ENCODE measurements around the gene SARNP. TPM values are rescaled to one million over a fixed set of nuclear protein-coding genes. Genes with fewer than 3 reads are reported as not detected.
A peak's percentile ranks its signal among the peaks of the same experiment; 100 is the strongest.
"Not testable (repeated sequence)": the region's sequence is repeated elsewhere in the genome, so short reads cannot be mapped to it uniquely, and the experiment has no call there.

The SARNP gene
- total RNA-seq (10 to 100 TPM; 88.3 to 96.3 TPM), polyA plus RNA-seq (ENCODE audit: insufficient read depth, low read depth, low replicate concordance) (99.2 TPM)
- long read RNA-seq, donor 1, transcript SARNP-201 (11 exons, 926 nt): major isoform, 47 of 53 reads
- long read RNA-seq, donor 1, transcript SARNP-202 (12 exons, 1,163 nt): minor isoform, 6 of 53 reads
- long read RNA-seq, donor 1, partial matches to known transcripts: 0 of 53 reads
- long read RNA-seq, donor 1, other reads (novel, unspliced or antisense): 0 of 53 reads
- long read RNA-seq, donor 2, transcript SARNP-201 (11 exons, 926 nt): major isoform, 29 of 32 reads
- long read RNA-seq, donor 2, partial matches to known transcripts: 0 of 32 reads
- long read RNA-seq, donor 2, other reads (novel, unspliced or antisense): 0 of 32 reads

DNA sequence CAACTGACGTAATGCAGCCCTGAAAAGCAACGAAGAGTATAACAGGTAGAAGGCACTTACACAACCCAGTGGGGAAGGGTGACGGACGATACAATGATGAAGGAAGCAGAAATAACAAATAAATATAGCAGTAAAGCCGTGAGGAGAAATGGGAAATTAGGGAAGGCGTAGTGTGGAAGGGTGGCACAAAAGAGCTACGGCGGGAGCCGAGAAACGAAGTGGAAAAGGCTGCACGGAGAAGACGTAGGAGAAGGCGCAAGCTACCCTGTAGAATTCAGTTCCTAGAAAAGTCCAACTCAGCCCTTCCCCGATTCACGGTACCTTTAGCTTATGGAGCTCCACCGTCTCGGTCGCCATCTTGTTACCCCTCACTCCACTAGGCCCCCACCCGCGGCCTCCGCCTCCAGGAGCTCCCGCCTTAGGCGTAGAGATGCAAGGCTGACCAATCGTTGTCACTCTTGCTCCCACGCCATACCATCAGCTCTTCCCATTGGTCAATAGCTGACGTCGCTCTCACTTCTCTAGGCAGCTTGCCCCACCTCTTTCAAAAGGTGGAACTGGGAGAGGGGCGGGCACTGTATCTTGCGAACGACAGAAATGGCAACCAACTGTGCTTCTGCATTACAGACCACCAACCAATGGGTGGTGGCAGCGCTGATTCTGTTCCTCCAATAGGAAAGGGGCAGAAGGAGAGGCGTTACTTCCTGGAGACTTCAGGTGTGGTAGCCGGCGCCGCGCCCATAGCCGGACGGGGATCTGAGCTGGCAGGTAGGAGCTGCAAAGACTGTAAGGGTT, at the start of gene SARNP, which contains the start of gene ORMDL2:
Gene SARNP, minus strand, starts transcription at position 380 of the 795 bp plus-strand sequence. Its CDS starts 23 bp downstream, at position 357.
Gene ORMDL2, plus strand, starts transcription at position 697 of the 795 bp plus-strand sequence. CDS start 959 bp downstream, outside the sequence.
- Histone ChIP-seq H3K27me3 (no peaks in the 10 kb centered on the region), H3K4me1 (peaks cover 21% of the 10 kb centered on the region), H3K4me3 (peak within 1 kb of the TSS; percentile 89 to 93), H3K27ac (peak within 1 kb of the TSS; percentile 93 to 94), H3K36me3 (ENCODE audit: low read depth, missing control alignments) (no peaks in the 10 kb centered on the region), H3K9me3 (no peaks in the 10 kb centered on the region)
- 0% methylated on average over 38 of the region's 38 CpGs for WGBS, 2 donors
- intact Hi-C loops (cut with DNase I; ENCODE audit: low total_unique reads): no loop called here
- TF ChIP-seq POLR2A (IDR thresholded peaks at IDR 0.05): no peak
- TF ChIP-seq, protein P1, sequence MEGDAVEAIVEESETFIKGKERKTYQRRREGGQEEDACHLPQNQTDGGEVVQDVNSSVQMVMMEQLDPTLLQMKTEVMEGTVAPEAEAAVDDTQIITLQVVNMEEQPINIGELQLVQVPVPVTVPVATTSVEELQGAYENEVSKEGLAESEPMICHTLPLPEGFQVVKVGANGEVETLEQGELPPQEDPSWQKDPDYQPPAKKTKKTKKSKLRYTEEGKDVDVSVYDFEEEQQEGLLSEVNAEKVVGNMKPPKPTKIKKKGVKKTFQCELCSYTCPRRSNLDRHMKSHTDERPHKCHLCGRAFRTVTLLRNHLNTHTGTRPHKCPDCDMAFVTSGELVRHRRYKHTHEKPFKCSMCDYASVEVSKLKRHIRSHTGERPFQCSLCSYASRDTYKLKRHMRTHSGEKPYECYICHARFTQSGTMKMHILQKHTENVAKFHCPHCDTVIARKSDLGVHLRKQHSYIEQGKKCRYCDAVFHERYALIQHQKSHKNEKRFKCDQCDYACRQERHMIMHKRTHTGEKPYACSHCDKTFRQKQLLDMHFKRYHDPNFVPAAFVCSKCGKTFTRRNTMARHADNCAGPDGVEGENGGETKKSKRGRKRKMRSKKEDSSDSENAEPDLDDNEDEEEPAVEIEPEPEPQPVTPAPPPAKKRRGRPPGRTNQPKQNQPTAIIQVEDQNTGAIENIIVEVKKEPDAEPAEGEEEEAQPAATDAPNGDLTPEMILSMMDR (IDR thresholded peaks at IDR 0.05): peak in 1 of 3 experiments; percentile 23
- DNase-seq: peak; percentile 100

DNA sequence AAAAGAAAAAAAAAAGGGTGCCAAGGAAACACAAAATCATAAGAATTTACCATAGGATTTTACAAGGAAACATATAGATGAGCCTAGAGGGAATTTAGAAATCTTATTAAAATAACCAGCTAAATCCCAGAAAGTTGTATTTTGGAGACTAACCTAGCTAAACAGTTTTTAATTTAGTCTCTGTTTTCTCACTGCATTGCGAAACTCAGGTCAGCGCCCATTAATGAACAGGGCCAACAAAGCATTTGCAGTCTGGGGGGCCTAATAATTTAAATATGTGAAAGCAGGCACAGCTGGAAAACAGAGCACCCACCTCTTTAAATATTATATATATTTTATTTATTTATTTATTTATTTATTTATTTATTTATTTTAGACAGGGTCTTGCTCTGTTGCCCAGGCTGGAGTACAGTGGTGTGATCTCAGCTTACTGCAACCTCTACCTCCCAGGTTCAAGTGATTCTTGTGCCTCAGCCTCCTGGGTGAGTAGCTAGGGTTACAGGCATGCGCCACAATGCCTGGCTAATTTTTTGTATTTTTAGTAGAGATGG, 49.0 kb upstream of the SARNP start:
- WGBS, 2 donors: 92 to 96% methylated on average over 3 of the region's 3 CpGs
- intact Hi-C loops (cut with DNase I; ENCODE audit: low total_unique reads); DNase-seq; H3K9me3 ChIP-seq; H3K36me3 ChIP-seq (ENCODE audit: low read depth, missing control alignments); H3K4me3 ChIP-seq; H3K27ac ChIP-seq; H3K27me3 ChIP-seq; H3K4me1 ChIP-seq: not testable (repeated sequence)

DNA sequence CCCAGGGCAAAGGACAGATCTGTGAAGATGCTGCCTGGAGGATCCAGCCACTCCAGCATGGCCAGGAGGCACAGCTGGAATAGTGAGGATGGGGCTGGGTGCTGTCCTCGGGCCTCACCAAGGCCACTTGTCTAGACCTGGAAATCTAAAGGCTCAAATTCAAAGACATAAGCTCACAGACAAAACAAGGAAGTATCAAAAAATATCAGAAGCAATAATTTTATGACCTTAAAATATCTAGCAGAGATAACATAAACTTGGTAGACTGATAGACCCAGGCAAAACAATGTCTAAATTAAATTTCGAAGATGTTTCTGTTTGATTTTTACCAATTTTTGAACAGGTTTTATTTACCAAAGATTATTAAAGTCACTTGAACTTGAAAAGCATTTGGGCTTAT, 47.8 kb upstream of the SARNP start:
- WGBS, 2 donors: 72 to 79% methylated on average over 2 of the region's 2 CpGs
- DNase-seq: no peak
- no peak overlapping the region for H3K4me3 ChIP-seq

GRCh38 chr12:55862931-55863330, 45.4 kb upstream of the SARNP start:
- H3K9me3 ChIP-seq; intact Hi-C loops (cut with DNase I; ENCODE audit: low total_unique reads): not testable (repeated sequence)
- WGBS, 2 donors: 94 to 97% methylated on average over 11 to 13 of the region's 13 CpGs

More for the DNA sequence above, 47.8 kb upstream of the SARNP start:
- intact Hi-C loops (cut with DNase I; ENCODE audit: low total_unique reads): no loop called here
- TF ChIP-seq, protein P1 (IDR thresholded peaks at IDR 0.05): no peak
- no peak for TF ChIP-seq POLR2A (IDR thresholded peaks at IDR 0.05)
- H3K9me3 ChIP-seq: no peaks in the 10 kb centered on the region
- H3K27me3 ChIP-seq: no peaks in the 10 kb centered on the region
- no peaks in the 10 kb centered on the region for H3K4me1 ChIP-seq
- H3K27ac ChIP-seq: no peak overlapping the region
- no peaks in the 10 kb centered on the region for H3K36me3 ChIP-seq (ENCODE audit: low read depth, missing control alignments)

DNA sequence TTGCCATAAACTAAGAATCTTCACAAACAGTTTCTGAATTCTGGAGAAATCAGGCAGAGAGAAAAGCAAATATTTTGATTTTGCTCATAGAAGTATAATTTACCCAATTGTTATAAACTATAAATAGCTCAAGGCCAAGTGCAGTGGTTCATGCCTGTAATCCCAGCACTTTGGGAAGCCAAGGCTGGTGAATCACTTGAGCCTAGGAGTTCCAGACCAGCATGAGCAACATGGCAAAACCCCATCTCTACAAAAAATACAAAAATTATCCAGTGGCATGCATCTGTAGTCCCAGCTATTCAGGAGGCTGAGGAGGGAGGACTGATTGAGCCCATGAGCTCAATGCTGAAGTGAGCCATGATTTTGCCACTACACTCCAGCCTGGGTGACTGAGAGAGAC, 44.8 kb upstream of the SARNP start:
- intact Hi-C loops (cut with DNase I; ENCODE audit: low total_unique reads): no loop called here
- Histone ChIP-seq H3K4me1 (no peaks in the 10 kb centered on the region), H3K27me3 (no peaks in the 10 kb centered on the region), H3K9me3 (no peaks in the 10 kb centered on the region), H3K36me3 (ENCODE audit: low read depth, missing control alignments) (no peaks in the 10 kb centered on the region), H3K27ac (no peak overlapping the region), H3K4me3 (no peak overlapping the region)
- TF ChIP-seq POLR2A (IDR thresholded peaks at IDR 0.05): no peak
- TF ChIP-seq, protein P1 (IDR thresholded peaks at IDR 0.05): no peak
- DNase-seq: no peak

More at GRCh38 chr12:55862931-55863330, 45.4 kb upstream of the SARNP start:
- H3K4me3 ChIP-seq; DNase-seq; H3K36me3 ChIP-seq (ENCODE audit: low read depth, missing control alignments); H3K27ac ChIP-seq; H3K4me1 ChIP-seq; H3K27me3 ChIP-seq: not testable (repeated sequence)
